ENCODE measurements around the gene OLFML2A.

DNA sequence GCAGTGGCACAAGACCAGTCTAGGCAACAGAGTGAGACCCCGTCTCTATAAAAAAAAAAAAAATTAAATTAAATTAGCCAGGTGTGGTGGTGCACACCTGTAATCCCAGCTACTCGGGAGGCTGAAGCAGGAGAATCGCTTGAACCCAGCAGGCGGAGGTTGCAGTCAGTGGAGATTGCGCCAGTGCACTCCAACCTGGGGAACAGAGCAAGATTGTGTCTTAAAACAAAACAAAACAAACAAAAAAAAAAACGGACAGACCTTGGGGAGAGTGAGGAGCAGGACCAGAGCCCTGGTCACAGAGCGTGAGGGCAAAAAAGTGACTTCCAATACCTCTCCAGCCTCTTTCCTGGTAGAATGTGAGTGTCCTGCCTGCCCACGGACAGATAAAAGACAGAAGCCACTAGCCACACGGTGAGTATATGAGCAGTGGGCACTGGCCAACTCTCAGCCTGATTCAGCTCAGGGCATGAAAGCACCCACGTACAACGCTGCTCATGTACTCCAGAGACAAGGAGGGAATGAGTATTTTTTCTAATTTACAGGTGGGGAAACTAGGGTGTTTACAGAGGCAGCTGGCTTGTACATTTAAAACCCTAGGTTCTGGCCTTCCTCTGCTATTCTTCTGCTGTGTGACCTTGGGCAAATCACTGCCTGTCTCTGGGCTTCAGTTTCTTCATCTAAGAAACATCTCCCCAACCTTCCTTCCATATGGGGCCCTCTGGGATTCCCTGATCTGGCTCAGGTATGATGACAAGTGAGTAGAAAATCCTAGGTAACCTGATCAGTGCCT is 1.8 kb downstream of the OLFML2A start:
- TF ChIP-seq, protein P1, sequence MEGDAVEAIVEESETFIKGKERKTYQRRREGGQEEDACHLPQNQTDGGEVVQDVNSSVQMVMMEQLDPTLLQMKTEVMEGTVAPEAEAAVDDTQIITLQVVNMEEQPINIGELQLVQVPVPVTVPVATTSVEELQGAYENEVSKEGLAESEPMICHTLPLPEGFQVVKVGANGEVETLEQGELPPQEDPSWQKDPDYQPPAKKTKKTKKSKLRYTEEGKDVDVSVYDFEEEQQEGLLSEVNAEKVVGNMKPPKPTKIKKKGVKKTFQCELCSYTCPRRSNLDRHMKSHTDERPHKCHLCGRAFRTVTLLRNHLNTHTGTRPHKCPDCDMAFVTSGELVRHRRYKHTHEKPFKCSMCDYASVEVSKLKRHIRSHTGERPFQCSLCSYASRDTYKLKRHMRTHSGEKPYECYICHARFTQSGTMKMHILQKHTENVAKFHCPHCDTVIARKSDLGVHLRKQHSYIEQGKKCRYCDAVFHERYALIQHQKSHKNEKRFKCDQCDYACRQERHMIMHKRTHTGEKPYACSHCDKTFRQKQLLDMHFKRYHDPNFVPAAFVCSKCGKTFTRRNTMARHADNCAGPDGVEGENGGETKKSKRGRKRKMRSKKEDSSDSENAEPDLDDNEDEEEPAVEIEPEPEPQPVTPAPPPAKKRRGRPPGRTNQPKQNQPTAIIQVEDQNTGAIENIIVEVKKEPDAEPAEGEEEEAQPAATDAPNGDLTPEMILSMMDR (conservative IDR thresholded peaks at IDR 0.05; ENCODE audit: low read length), result no peak
- no peak for TF ChIP-seq EZH2phosphoT487 (IDR thresholded peaks at IDR 0.05; ENCODE audit: borderline replicate concordance, low read depth, low read length)

Measured in OCI-LY7 (cell line).